ENCODE measurements around the gene ZBTB7C.

DNA sequence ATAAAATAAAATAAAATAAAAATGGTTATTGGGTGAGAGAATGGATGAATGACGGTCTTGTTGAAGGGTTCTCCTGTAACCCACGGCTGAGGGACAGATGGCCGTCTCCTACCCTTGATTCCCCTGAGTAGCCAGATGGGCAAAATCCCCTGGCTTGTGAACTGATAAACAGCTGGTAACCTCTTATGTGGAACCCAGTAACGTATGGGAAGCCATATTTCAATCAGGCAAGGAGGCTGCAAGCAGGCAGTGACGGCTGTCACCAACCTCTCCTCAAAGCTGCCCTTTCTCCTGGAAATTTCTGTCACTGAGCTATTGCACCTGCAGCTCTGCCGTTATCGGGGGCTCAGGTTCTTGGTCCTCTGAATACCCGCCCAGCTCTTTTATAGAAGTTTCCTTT, 313.5 kb downstream of the ZBTB7C start:
- TF ChIP-seq CTCF (optimal IDR thresholded peaks at IDR 0.05 in 1 of 3, IDR thresholded peaks at IDR 0.05 in 1 of 3, conservative IDR thresholded peaks at IDR 0.05 in 1 of 3; ENCODE audit: extremely low read depth in 1 of 3, insufficient read depth in 2 of 3, low read length in 3 of 3) (no peak), EZH2 (IDR thresholded peaks at IDR 0.05; ENCODE audit: low read length) (no peak)
